ENCODE measurements around the gene TTYH1. TPM values are rescaled to one million over a fixed set of nuclear protein-coding genes. Genes with fewer than 3 reads are reported as not detected.
A peak's percentile ranks its signal among the peaks of the same experiment; 100 is the strongest.

TTYH1 gene
- total and polyA plus RNA-seq, 2 of the 8 experiments (the other 6 are each of a cell fraction or from before 2014, with no cell fraction given), result 26.7 to 46.5 TPM

DNA sequence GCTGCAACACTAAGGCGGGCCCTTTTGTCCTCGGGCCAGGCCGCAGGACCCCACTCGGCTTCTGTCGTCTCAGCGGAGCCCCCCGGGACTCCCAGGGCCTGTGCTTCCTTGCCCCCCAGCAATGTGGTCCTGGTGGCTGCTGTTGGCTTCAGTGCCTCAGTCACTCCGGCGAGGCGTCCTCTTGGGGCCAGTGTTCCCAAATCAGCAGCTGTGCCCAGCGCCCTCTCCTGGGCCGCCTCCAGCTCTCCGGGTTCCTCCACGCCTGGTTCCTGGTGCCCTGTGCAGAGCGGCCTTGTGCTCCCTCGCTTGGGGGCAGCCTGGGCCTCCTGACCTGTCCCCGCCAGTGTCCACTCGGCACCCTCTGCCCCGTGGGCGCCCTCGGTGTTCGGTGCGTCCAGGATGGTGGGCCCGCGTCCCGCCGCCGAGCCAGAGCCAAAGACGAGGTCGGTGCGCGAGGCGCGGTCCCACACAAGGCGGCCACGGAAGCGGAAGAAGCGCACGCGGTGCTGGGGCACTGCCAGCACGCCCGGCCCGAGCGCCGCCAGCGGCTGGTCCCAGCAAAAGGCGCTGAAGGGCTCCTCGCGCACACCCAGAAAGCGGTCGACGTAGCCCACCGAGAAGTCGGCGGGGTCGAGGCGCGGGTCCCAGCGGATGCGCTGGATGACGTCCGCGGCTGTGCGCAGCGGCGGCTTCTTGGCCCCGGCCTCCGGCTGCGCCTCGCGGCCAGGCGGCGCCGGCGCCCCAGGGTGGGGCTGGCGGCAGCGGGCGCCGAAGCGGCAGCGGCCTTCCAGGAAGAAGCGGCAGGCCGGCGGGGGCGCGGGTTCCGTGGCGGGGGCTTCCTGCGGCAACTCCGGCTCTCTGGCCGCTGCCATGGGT is 47.6 kb downstream of the TTYH1 start (continued):
- no peak for TF ChIP-seq KDM1A (IDR thresholded peaks at IDR 0.05; ENCODE audit: borderline replicate concordance, low read length)
- no peak for TF ChIP-seq KDM5A (IDR thresholded peaks at IDR 0.05; ENCODE audit: low read length)
- TF ChIP-seq ATF2 (IDR thresholded peaks at IDR 0.05; ENCODE audit: low read length), result no peak
- peak; percentile 80; the same call in 1 of the 2 replicates for TF ChIP-seq YY1 (IDR thresholded peaks at IDR 0.05; ENCODE audit: low read depth, low read length)
- peak; percentile 18 for TF ChIP-seq TAF7 (optimal IDR thresholded peaks at IDR 0.05; ENCODE audit: borderline replicate concordance, low read depth, low read length)
- TF ChIP-seq SUZ12 (IDR thresholded peaks at IDR 0.05; ENCODE audit: low read length), result no peak
- TF ChIP-seq ZNF274 (IDR thresholded peaks at IDR 0.05; ENCODE audit: borderline replicate concordance, extremely low read depth, low read length), result no peak
- TF ChIP-seq NANOG (IDR thresholded peaks at IDR 0.05; ENCODE audit: insufficient read depth, low read depth, low read length, poor library complexity, severe bottlenecking), result no peak
- TF ChIP-seq CHD2 (IDR thresholded peaks at IDR 0.05; ENCODE audit: low read length), result no peak
- TF ChIP-seq RNF2 (IDR thresholded peaks at IDR 0.05; ENCODE audit: borderline replicate concordance, low read depth, low read length, missing control alignments, poor library complexity, severe bottlenecking), result no peak
- TF ChIP-seq SAP30 (IDR thresholded peaks at IDR 0.05; ENCODE audit: insufficient read depth, insufficient replicate concordance, low read length), result no peak
- no peak; the same call in none of the 2 replicates for TF ChIP-seq RBBP5 (IDR thresholded peaks at IDR 0.05; ENCODE audit: borderline replicate concordance, low read depth, low read length)
- no peak for TF ChIP-seq BRCA1 (IDR thresholded peaks at IDR 0.05; ENCODE audit: low read depth, low read length)
- TF ChIP-seq RAD21 (IDR thresholded peaks at IDR 0.05 in 1 of 2, conservative IDR thresholded peaks at IDR 0.05 in 1 of 2; ENCODE audit: low read depth in 2 of 2, low read length in 2 of 2), result peak; percentile 9 to 28; a peak in 3 of 4 replicates
- no peak for TF ChIP-seq CHD1 (IDR thresholded peaks at IDR 0.05; ENCODE audit: low read depth, low read length)

Measured in H1 (cell line).